Jurkat, Clone E6-1 (cell line): ENCODE measurements around the gene SUPT4H1.
A peak's percentile ranks its signal among the peaks of the same experiment; 100 is the strongest.

Source experiments
- DNase-seq: peaks from one replicate; pipeline ENCODE4 v3.0.0-alpha.2; 2011; ENCODE audit warnings: low read depth, low spot score
- H3K4me3 ChIP-seq: 2 replicates; pipeline ENCODE4 v1.5.1; 2011; ENCODE audit warnings: mild to moderate bottlenecking, low read length, control low read depth, moderate library complexity

Gene SUPT4H1

DNA sequence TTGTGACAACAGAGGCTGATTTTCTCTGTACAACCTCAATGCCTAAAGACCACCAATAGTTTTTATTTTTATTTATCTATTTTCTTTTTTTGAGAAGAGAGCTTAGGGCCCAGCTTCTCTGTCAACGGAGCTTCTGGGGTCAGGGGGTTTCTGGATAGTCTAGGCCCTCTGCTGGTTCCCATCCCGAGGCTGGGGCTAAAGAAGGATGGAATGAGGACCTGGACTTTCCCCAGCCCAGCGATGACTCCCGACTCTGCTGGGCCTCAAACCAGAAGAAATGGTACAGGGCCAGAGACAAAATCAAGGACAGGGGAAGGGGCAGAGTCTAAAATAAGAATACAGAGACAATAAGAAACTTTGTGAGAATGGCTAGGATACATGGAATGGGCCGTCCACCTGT lies 17.7 kb downstream of the SUPT4H1 start:
- no peak for DNase-seq
- H3K4me3 ChIP-seq, result peak overlapping the region; percentile 100

DNA sequence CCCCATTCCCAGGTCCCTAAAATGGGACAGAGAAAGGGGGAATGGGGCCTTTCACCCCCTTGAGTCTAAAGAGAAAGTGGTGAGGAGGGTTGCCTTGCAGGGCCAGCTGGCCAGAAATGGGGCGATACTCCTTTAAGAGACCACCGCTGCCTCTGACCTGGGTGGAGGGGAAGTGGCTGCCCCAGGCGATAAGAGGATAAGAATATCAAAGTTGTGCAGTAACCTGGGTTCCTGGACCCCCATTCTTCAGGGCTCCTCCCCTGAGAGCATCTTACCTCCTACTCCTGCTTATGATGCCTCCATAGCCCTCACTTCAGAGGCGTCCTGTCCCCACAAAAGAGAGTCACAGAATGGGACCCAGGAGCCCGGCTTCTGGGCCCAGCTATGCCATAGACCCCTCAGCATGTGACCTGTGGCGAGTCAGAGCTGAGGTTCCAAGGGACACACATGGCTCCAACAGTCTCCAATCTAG lies 18.2 kb downstream of the SUPT4H1 start:
- DNase-seq, result peak; percentile 88
- H3K4me3 ChIP-seq, result peak overlapping the region; percentile 100

DNA sequence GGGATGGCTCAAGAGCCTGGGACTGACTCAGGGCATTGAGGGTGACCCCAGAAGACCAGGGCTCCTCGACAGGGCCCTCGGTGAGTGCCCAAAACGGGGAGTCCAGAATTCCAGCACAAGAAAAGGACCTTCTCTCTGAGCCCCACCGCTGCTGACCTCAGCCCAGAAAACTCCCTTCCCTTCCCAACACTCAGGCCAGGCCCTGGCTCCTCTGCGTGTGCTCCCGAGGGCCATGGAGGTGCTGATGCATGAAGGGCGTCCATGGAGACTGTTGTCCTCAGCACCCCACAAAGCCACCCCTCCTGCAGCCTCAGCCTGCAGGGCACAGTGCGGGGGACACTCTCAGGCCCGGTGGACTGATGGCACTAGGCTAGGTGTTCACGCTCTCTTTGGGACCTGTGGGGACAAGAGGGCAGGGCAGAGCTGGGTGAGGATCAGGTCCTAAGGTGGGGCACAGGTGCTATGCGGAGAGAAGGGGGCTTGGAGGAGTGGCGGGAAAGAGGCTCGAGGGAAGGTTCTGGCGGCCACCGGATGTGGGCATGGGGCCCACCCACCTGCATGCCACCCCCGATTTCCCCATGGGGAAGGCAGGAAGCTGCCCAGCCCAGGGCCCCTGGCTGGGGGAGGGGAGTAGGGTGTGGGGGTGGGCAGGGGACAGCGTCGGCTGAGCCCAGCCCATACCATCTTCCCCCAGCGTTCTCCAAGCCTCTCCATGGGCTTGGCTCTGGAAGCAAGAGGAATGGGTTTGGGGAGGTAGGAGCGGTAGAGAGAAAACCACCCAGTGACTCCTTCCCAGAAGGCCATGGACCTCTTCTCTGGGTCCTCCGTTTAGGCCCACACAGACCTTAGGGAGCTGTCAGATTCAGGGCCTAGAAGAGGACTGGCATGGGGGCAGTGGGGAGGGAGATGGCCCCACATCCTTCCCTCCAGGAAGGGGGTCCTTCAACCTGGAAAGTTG lies 18.9 kb downstream of the SUPT4H1 start:
- peak overlapping the region; percentile 100 for H3K4me3 ChIP-seq
- DNase-seq, result peak; percentile 92

DNA sequence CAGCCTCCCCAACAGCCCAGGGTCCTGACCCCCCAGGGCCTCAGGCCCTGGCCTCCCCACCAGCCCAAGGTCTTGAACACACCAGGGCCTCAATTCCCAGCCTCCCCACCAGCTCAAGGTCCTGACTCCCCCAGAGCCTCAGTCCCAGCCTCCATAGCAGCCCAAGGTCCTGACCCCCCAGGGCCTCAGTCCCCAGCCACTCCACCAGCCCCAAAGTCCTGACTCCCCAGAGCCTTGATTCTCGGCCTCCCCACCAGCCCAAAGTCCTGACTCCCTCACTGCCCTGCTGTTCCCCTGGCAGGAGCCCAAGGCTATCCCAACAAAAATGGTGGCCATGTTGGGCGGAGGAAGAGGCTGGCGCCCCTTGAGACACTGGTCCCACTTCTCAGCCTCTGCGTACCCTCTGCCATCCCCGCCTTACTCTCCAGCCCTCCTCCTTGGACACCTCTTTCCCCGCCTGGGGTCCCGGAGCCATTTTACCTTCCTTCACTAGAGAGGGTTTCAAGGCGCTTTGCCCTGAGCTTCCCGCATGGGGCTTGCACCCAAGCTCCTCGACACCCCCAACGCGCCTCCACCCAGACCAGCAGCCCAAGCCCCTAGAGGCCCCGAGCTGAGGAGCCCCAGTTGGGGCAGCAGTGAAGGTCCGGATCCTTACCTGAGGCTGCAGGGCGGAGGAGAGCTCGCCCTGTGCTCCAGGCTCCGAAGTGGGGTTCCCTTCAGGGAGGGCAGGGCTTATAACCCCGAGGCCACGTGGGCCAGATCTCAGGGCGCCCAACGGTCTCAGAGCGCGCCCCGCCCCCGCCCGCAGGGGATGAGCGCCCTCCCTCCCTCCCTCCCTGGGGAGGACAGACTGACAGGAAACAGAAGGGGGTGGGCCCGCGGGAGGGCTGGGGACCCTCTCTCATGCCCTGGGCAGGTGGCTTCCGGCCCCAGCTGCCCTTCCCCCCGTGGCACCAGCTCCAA lies 19.9 kb downstream of the SUPT4H1 start:
- peak overlapping the region; percentile 100 for H3K4me3 ChIP-seq
- peak; percentile 95 for DNase-seq

DNA sequence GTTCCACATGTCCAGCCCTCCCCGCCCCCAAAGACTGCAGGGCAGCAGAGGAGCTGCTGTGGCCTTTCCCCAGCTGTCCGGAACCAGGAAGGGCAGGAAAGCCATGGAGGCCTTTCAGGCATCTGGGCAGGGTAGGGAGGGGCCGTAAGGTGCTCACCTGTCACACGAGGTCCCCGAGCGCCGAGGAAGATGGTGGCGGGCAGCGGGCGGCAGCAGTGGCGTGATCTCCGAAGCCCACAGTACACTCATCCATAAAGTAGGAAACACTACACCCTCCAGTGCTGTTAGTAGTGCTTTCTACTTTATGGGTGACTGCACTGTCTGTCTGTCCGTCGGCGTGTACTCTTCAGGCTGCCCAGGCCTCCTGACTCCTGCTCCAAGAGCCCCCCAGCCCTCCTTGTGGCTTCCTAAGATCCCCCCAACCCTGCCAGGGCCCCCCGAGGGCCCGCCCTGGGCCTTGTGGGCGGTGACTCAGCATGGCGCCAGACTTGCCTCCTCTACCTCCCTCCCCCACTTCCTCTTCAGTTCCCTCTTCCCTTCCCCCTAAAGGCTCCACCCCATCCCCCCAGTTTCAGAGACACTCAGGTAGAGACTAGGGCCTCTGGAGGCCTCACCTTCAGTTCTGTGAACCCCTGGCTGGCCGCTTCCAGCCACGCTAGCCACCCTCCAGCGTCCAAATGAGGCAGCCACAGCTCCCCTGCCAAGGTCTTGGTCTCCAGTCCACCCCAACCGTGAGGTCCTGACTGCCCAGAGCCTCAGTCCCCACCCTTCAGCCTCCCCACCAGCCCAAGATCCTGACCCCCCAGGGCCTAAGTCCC lies 20.8 kb downstream of the SUPT4H1 start:
- DNase-seq, result peak; percentile 86
- peak overlapping the region; percentile 100 for H3K4me3 ChIP-seq

DNA sequence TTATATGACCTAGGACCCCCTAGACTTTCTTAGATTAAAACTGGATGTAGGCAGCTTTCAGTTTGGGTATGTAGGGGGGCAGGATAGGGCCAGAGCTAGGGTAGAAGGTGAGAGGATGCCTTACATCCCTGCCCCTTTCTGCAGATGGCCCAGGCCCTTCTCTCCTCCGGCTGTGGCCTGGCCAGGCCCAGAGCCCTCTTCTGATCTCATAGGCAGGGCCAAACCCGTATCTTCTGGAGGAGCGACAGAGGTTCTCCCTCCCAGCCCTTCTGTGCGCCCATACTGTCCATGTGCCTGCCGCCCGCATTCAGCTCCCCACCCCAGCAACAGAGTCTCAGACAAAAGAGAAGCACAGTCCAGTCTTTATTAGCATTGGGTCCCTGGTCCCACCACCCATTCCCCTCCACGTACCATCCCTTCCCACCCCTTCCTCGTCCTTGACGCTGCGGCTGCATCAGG lies 21.4 kb downstream of the SUPT4H1 start:
- no peak for DNase-seq
- H3K4me3 ChIP-seq, result peak overlapping the region; percentile 100

DNA sequence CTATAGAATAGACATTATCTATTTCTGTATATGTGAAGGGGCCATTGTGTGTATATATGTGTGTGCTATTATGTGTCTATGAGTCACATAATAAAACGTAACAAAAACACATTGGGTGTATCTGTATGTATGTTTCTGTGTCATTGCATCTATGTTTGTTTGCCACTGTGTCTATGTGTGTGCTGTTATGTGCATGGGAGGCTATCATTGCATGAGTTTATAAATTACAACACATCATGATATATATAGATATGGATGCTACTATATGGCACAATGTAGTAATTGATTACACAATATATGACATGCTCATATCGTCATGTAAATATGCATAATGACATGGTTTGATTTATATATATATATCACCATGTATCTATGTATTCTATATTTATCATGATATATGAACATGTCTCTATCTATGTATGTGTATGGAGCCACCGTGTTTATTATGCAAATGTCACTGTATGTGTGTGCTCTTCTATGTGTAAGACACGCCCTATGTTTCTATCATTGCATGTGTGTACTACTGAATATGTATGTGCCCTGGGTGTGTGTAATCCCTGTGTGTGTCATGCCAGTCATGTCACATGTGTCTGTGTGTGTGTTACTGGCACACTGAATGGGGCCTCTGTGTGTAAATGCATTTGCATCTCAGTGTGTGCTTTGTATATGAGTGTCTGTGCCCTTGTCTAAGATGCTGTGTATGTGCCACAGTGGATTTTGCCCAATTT lies 22.0 kb downstream of the SUPT4H1 start:
- H3K4me3 ChIP-seq, result peak overlapping the region; percentile 100
- DNase-seq, result peak; percentile 72

DNA sequence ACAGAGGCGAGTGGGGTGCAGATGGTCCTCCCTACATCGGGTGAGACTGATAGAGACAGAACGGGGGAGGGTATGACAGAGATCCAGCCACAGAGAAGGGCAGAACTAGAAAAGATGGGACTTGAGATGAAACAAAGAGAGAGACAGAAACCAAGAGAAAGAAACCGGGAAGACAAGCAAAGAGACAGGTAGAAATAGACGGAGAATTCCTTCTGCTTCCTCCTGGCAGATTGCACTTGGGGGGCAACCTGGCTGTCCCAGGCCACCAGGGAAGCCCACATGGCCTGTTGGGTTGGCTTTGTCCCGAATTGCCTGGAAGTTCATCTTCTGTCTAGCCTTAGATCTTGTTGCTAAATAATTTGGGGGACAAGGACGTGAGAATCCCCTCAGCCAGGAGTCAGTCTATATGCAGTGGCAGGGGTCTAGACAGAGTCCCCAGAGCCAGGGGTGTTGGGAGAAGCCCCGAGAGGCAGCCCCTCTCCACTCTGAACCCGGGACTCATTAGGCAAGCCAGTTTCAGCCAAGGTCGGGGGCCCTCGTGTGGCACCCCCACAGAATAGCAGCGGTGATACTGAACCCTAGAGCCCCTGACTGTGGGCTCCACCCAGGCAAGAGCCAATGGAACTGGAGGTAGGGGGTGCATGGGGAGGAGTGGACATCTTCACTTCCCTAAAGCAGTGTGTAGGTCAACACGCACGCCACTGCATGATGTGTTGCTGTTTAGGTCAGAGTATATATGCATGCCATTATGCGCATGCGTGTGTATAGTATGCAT lies 22.8 kb downstream of the SUPT4H1 start:
- DNase-seq, result peak; percentile 97
- H3K4me3 ChIP-seq, result peak overlapping the region; percentile 100

DNA sequence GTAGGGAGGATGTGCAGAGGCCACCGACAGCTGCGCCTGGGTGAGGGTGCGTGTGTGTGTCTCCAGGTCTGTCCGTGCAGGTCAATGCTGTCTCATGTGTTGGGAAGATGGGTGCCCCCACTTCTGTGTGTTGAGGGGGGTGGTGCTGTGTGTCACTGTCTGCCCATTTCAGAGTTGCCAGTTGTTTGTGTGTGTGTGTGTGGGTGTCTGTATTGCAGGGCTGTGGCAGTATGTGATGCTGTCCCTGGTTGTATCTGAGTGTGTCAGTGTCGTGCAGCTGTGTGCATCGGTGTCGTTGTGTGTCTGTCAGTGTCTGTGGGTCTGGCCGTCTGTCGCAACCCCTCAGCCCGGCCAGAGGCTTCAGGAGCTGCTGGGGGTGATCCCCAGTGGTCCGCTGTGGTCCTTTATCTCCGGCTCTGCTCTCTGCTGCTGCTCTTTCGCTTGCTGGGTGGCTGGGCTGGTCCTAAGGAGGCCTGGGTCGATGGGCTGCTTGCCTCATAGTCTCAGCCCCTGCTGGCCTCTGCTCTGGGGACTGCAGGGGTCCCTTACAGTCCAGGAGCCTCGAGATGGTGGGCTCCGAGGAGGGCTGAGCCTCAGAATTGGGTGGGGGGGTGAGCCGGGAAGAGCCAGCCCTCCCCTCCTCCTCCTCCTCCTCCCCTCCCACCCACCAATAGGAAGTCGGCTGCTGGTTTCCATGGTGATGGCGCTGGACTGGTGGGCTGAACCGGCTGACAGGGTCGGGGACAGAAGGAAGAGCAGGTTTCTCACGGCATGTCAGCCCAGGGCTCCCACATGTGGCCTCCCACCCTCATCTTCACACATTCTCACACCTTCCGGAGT lies 23.6 kb downstream of the SUPT4H1 start, which contains the start of gene TSPOAP1:
Gene TSPOAP1 (minus strand): TSS at position 601 of the 840 bp plus-strand sequence. CDS start 875 bp downstream, outside the sequence.
- H3K4me3 ChIP-seq, result peak within 1 kb of the TSS; percentile 100
- DNase-seq, result peak; percentile 81

DNA sequence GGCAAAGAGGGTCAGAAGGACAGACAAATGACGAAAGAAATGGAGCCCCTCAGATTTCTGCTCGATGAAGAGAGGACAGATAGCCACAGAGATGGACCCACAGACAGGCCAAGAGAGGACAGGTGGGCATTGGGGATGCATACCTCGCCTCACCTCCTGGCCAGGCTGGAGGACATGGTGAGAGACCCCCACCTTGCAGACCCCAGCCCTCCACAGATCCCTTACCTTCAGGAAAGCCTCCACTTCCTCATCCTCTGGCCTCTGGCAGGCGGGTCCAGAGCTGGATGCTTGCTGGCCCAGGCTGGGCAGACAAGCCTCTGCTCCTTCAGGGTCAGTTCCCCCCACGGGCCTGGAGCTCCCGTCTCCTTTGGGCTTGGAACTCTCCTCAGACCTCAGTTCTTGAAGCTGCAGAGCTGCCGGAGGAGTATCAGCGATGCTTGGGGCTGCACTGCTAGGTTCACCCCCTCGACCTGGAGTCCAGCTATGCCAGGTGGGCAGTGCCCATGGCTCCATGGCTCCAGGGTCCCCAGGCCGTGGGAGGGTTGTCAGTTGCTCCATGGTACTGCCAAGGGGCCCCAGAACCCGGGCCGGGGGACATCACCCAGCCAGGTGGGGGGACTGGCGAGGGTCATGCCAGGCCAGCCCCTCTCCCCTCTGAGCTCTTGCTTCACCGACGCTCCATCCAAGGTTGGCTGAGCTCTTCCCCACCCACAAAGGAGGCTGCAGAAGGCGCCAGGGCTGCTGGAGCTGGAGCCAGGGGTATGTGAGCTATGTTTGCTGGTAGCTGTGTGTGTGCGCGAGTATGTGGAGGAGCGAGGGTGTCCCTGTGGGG lies 24.4 kb downstream of the SUPT4H1 start:
- no peak for DNase-seq
- H3K4me3 ChIP-seq, result no peak overlapping the region

DNA sequence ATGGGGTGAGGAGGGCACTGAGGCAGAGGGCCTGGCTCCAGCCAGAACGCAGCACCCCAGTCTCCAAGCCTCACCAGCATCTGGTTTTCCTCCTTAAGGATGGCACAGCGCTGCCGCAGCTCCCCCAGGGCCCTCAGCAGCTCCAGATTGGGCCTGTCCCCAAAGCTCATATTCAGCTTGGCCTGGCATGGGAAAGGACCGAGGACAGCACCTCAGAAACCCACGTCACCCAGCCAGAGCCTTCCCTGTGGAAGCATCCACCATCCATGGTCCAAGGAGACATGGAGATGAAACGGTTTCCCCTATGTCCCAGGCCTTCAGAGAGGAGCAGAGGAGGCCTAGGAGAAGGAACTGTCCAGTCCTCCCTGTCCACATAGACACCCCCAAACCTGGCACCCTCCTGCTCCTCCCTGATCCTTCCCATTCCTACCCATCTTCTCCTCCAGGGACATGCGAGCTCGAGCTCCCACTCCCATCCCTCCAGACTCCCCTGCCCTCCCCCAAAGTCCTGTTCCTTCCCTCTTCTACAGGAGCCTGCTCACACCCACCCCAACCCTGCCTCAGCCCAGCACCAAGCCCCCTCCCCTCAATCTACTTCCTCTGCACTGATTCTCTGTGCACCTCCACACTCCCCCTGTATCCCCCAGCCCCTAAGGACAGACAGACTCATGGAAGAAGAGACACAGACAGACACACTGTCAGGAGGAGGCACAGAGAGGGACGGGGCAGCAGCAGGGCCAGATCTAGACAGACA lies 25.2 kb downstream of the SUPT4H1 start:
- no peak overlapping the region for H3K4me3 ChIP-seq
- no peak for DNase-seq

DNA sequence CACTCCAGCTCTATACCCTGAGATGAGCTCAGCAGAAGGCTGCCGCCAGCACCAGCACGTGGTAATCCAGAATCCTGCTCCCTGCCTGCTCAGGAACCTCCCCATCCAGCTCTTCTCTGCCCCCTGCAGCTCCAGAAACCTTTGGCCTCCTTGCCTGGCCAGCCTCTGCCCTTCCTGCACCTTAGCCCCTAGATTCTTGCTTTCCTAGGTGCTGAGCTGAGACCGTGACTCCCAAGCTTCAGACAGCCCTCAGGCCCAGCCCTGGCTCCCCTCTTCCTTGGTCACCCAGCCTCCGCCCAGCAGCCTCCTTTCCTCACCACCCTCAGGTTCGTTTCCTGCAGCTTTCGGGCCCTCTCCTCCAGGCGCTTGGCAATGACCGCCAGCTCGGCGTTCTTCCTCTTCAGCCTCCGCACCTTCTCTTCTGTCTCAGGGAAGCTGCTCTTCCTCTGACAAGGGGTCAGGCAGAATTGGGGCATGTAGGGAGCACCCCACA lies 26.0 kb downstream of the SUPT4H1 start:
- no peak for DNase-seq
- no peak overlapping the region for H3K4me3 ChIP-seq

DNA sequence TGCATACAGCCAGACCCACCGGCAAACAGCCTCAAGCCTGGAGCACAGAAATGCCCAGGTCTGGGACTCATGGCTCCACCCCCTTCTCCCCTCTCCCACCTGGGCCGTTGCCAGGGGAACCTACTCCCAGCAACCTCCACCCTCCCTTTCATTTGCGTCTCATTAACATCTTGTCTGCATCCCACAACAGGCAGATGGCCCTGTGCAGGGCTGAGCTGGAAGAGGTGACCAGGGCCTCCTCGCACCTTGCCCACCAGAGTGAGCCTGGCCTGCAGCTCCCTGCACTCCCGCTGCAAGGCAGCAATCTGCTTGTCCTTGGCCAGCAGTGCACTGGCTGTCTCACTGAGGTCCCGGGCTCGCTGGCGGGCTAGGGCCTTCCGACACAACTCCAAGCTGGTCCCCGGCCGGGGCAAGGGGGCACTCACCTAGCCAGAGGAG lies 26.7 kb downstream of the SUPT4H1 start:
- no peak for DNase-seq
- H3K4me3 ChIP-seq, result no peak overlapping the region

DNA sequence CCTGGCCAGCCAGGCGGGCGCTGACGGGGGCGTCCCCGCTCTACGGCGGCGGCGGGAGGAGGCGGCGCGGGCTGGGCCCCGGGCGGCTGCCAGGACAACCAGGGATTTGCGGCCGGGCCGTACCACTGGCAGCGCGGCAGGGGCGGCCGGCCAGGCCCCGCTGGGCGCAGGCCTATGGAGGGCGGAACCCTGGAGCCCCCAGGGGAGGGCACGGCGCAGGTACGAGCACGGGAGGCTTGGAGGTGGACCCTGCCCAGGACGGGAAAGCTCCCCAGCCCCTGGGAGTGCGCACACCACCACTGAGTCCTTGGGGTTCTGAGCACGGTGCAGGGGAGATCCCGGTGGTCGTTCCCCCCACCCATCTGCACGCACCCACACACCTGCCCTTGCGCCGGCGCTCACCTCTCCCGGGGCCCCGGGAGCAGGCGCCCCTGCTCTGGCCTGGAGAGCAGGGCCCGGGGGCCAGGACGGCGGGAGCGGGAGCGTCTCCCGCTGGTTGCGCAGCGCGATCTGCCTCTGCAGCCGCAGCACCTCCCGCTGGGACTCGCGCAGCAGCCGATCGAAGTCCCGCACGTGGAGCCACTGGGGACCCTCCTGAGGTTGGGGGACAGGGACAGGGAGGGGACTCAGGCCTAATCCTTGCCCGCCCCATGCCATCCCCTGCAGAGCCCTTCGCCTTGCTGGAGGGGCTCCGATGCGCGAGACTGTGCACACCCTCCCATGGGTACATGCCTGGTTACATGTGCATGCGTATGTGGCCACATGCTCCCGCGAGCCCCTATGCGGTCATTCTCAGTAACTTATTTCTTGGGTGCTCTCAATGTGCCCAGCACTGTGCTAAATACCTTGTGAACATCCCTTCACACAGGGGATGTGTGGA lies 27.4 kb downstream of the SUPT4H1 start:
- no peak overlapping the region for H3K4me3 ChIP-seq
- DNase-seq, result no peak
